HG03469 (cell line): Measurements from ENCODE around the gene CEACAM21.

ENCODE experiments used
- ATAC-seq: cut with Tn5 transposase; IDR thresholded peaks from one replicate; pipeline ENCODE4 v1.9.1; 2021; ENCODE audit warnings: mild to moderate bottlenecking, moderate library complexity, moderate number of reproducible peaks; ENCODE audit not compliant: unreplicated experiment

CEACAM21 gene

GRCh38 chr19:41584260-41584810 is 8.4 kb downstream of the CEACAM21 start:
- no peak for ATAC-seq

- no peak for ATAC-seq
These were observed 9.0 kb downstream of the CEACAM21 start for GRCh38 chr19:41584931-41585330.

GRCh38 chr19:41586064-41586463 is 10.1 kb downstream of the CEACAM21 start:
- no peak for ATAC-seq

GRCh38 chr19:41587101-41587837 is 11.3 kb downstream of the CEACAM21 start:
- no peak for ATAC-seq

GRCh38 chr19:41587838-41588210 is 11.9 kb downstream of the CEACAM21 start:
- ATAC-seq: no peak

GRCh38 chr19:41588497-41589209 is 12.7 kb downstream of the CEACAM21 start:
- ATAC-seq: no peak

GRCh38 chr19:41589371-41589770 is 13.4 kb downstream of the CEACAM21 start:
- no peak for ATAC-seq

- ATAC-seq: no peak
These were observed 15.0 kb downstream of the CEACAM21 start for GRCh38 chr19:41590936-41591335.

- ATAC-seq: no peak
These were observed 16.1 kb downstream of the CEACAM21 start for GRCh38 chr19:41591951-41592562.

GRCh38 chr19:41595258-41595889 is 19.4 kb downstream of the CEACAM21 start:
- ATAC-seq: no peak

- no peak for ATAC-seq
These were observed 19.9 kb downstream of the CEACAM21 start for GRCh38 chr19:41595890-41596280.

- no peak for ATAC-seq
These were observed 21.7 kb downstream of the CEACAM21 start for GRCh38 chr19:41597600-41598041.

GRCh38 chr19:41599175-41599966 is 23.4 kb downstream of the CEACAM21 start:
- ATAC-seq: no peak

GRCh38 chr19:41601771-41602170 is 25.8 kb downstream of the CEACAM21 start:
- no peak for ATAC-seq

GRCh38 chr19:41604831-41605230 is 28.9 kb downstream of the CEACAM21 start:
- no peak for ATAC-seq

GRCh38 chr19:41606215-41606837 is 30.4 kb downstream of the CEACAM21 start:
- no peak for ATAC-seq

GRCh38 chr19:41607668-41608067 is 31.7 kb downstream of the CEACAM21 start:
- no peak for ATAC-seq

- ATAC-seq: no peak
These were observed 34.8 kb downstream of the CEACAM21 start for GRCh38 chr19:41610789-41611188.

GRCh38 chr19:41612483-41612882 is 36.5 kb downstream of the CEACAM21 start:
- ATAC-seq: no peak

- no peak for ATAC-seq
These were observed 39.2 kb downstream of the CEACAM21 start for GRCh38 chr19:41615207-41615606.
